ENCODE results near the gene CERS2. TPM values are rescaled to one million over a fixed set of nuclear protein-coding genes. Genes with fewer than 3 reads are reported as not detected.

Gene CERS2
- total RNA-seq, 1 donor, result 138 TPM

GRCh38 chr1:150928286-150928685 lies 46.3 kb downstream of the CERS2 start:
- H3K4me3 ChIP-seq (ENCODE audit: low read depth, low read length), result no peak overlapping the region
- TF ChIP-seq CTCF (IDR thresholded peaks at IDR 0.05; ENCODE audit: insufficient read depth, low read length), result no peak
- peak; percentile 22 for DNase-seq (ENCODE audit: low read depth)

- no peak overlapping the region for H3K4me3 ChIP-seq (ENCODE audit: low read depth, low read length)
- no peak for DNase-seq (ENCODE audit: low read depth)
- TF ChIP-seq CTCF (IDR thresholded peaks at IDR 0.05; ENCODE audit: insufficient read depth, low read length), result no peak
Measured at GRCh38 chr1:150927624-150928023, 47.0 kb downstream of the CERS2 start.

- peak within 1 kb of the TSS; percentile 85 for H3K4me3 ChIP-seq (ENCODE audit: low read depth, low read length)
- DNase-seq (ENCODE audit: low read depth), result peak; percentile 97
- TF ChIP-seq CTCF (IDR thresholded peaks at IDR 0.05; ENCODE audit: insufficient read depth, low read length), result no peak
Measured at GRCh38 chr1:150926097-150926741, 48.4 kb downstream of the CERS2 start, which contains the start of gene SETDB1. Gene SETDB1, plus strand, starts transcription at chr1:150926363. Its CDS starts 1,352 bp downstream, at chr1:150927715.

- no peak for DNase-seq (ENCODE audit: low read depth)
- H3K4me3 ChIP-seq (ENCODE audit: low read depth, low read length), result no peak overlapping the region
- TF ChIP-seq CTCF (IDR thresholded peaks at IDR 0.05; ENCODE audit: insufficient read depth, low read length), result no peak
Measured at GRCh38 chr1:150925080-150925479, 49.6 kb downstream of the CERS2 start.

GRCh38 chr1:150922519-150922975 lies 52.1 kb downstream of the CERS2 start:
- DNase-seq (ENCODE audit: low read depth), result peak; percentile 87
- TF ChIP-seq CTCF (IDR thresholded peaks at IDR 0.05; ENCODE audit: insufficient read depth, low read length), result peak; percentile 82
- H3K4me3 ChIP-seq (ENCODE audit: low read depth, low read length), result no peak overlapping the region

- no peak overlapping the region for H3K4me3 ChIP-seq (ENCODE audit: low read depth, low read length)
- no peak for TF ChIP-seq CTCF (IDR thresholded peaks at IDR 0.05; ENCODE audit: insufficient read depth, low read length)
- DNase-seq (ENCODE audit: low read depth), result no peak
Measured at GRCh38 chr1:150917387-150917786, 57.2 kb downstream of the CERS2 start.

Small RNAs within 50 kb of the gene (small RNA-seq; reads per million reads assigned to genes)
- gene RNU6-884P, result 1.6 reads per million, percentile 58 among the genes with 10 or more reads in this experiment

Other genes starting within 250 kb of the CERS2 start
- gene CTSS, start 209.1 kb downstream of the CERS2 start, total RNA-seq (ENCODE audit: low replicate concordance), result 2.3 and 31.6 TPM in 2 replicates
- gene CTSK, start 166.6 kb downstream of the CERS2 start, total RNA-seq (ENCODE audit: low replicate concordance), result 547 and 1,513 TPM in 2 replicates
- gene ARNT, start 98.2 kb downstream of the CERS2 start, total RNA-seq (ENCODE audit: low replicate concordance), result 50.7 and 161 TPM in 2 replicates
- not detected in 2 replicates for gene CTXND2, start 87.7 kb downstream of the CERS2 start, total RNA-seq (ENCODE audit: low replicate concordance)
- 30.7 and 43.0 TPM in 2 replicates for gene SETDB1, start 48.5 kb downstream of the CERS2 start, total RNA-seq (ENCODE audit: low replicate concordance)
- gene ANXA9, start 7.5 kb upstream of the CERS2 start, total RNA-seq (ENCODE audit: low replicate concordance), result 0.09 and 0.49 TPM in 2 replicates
- 10.9 and 16.4 TPM in 2 replicates for gene MINDY1, start 32.1 kb upstream of the CERS2 start, total RNA-seq (ENCODE audit: low replicate concordance)
- 3.4 and 10.8 TPM in 2 replicates for gene PRUNE1, start 33.6 kb upstream of the CERS2 start, total RNA-seq (ENCODE audit: low replicate concordance)
- 0.18 and 0.33 TPM in 2 replicates for gene BNIPL, start 61.8 kb upstream of the CERS2 start, total RNA-seq (ENCODE audit: low replicate concordance)
- 0.82 and 3.3 TPM in 2 replicates for gene C1orf56, start 72.9 kb upstream of the CERS2 start, total RNA-seq (ENCODE audit: low replicate concordance)
- 33.8 and 42.3 TPM in 2 replicates for gene CDC42SE1, start 84.8 kb upstream of the CERS2 start, total RNA-seq (ENCODE audit: low replicate concordance)
- 2.0 and 6.1 TPM in 2 replicates for gene MLLT11, start 85.6 kb upstream of the CERS2 start, total RNA-seq (ENCODE audit: low replicate concordance)
- 5.2 and 14.6 TPM in 2 replicates for gene GABPB2, start 95.9 kb upstream of the CERS2 start, total RNA-seq (ENCODE audit: low replicate concordance)
- 1.6 and 2.9 TPM in 2 replicates for gene SEMA6C, start 171.8 kb upstream of the CERS2 start, total RNA-seq (ENCODE audit: low replicate concordance)
- gene TNFAIP8L2, start 181.8 kb upstream of the CERS2 start, total RNA-seq (ENCODE audit: low replicate concordance), result not detected in 2 replicates
- gene LYSMD1, start 191.1 kb upstream of the CERS2 start, total RNA-seq (ENCODE audit: low replicate concordance), result 7.5 and 12.5 TPM in 2 replicates
- gene SCNM1, start 191.3 kb upstream of the CERS2 start, total RNA-seq (ENCODE audit: low replicate concordance), result 38.0 and 48.4 TPM in 2 replicates
- gene TMOD4, start 201.1 kb upstream of the CERS2 start, total RNA-seq (ENCODE audit: low replicate concordance), result 0.54 TPM in 1 of 2 replicates, not detected in the other
- 9.2 and 42.8 TPM in 2 replicates for gene VPS72, start 215.4 kb upstream of the CERS2 start, total RNA-seq (ENCODE audit: low replicate concordance)
- 56.4 and 86.4 TPM in 2 replicates for gene PIP5K1A, start 223.7 kb upstream of the CERS2 start, total RNA-seq (ENCODE audit: low replicate concordance)

Data from fibroblast of the aortic adventitia (primary cell).